ENCODE measurements around the gene ANTXR1.

DNA sequence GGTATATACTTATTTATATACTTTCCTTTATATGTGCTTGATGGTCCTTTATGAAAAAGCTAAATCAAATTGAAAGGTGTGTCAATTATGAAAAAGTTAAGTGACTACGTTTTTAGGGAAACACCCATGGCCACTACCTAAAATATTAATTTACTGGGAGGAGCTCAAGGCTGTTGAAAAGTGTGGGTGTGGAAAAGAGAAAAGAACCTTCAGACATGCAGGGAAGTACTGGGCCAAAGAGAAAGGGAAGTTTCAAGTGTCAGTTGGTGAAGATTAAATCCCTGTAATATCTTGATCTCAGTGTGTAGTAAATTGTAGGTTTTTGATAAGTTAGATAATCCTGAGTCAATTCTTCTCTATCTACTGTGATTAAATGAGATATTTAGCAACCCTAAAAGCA, 44.8 kb upstream of the ANTXR1 start:
- no peak for TF ChIP-seq EZH2 (IDR thresholded peaks at IDR 0.05; ENCODE audit: insufficient read depth, poor library complexity, severe bottlenecking)
- no peak for TF ChIP-seq EZH2phosphoT487 (IDR thresholded peaks at IDR 0.05; ENCODE audit: insufficient read depth, low read depth)
